Brain microvascular endothelial cell (primary cell): Measurements from ENCODE around the gene LTK.
A peak's percentile ranks its signal among the peaks of the same experiment; 100 is the strongest.
"Not testable (repeated sequence)": the region's sequence is repeated elsewhere in the genome, so short reads cannot be mapped to it uniquely, and the experiment has no call there.

Experiments
- DNase-seq: peaks from one replicate; pipeline ENCODE4 v3.0.0-alpha.2; 2020
- H3K27ac ChIP-seq: fragments of 250-450 bp; sonication (Bioruptor Pico); 2 replicates; pipeline ENCODE4 v1.5.1; 2020; ENCODE audit warnings: mild to moderate bottlenecking, moderate library complexity
- H3K27me3 ChIP-seq: fragments of 250-450 bp; sonication (Bioruptor Pico); replicated peaks from 2 replicates; pipeline ENCODE4 v1.5.1; 2020; ENCODE audit warnings: mild to moderate bottlenecking
- H3K36me3 ChIP-seq: fragments of 250-450 bp; sonication (Bioruptor Pico); replicated peaks from 2 replicates; pipeline ENCODE4 v1.5.1; 2020; ENCODE audit warnings: mild to moderate bottlenecking
- H3K4me3 ChIP-seq: 2 replicates; pipeline ENCODE4 v1.5.1; 2011; ENCODE audit warnings: low read depth, mild to moderate bottlenecking, control low read depth, low read length, moderate library complexity
- CTCF ChIP-seq: IDR thresholded peaks from 2 replicates; pipeline ENCODE4 v1.5.1; 2011; ENCODE audit warnings: low read depth, mild to moderate bottlenecking, moderate library complexity, low read length, control low read depth, inconsistent platforms; ENCODE audit errors: missing control alignments
- in situ Hi-C: cut with HindIII; loops from 2 replicates; pipeline ENCODE4 v1.10.0; 2017; ENCODE audit warnings: low sequenced_read_pairs, low pct_ligation_motif_present

The LTK gene

GRCh38 chr15:41474436-41474835, 39.2 kb downstream of the LTK start:
- TF ChIP-seq CTCF = no peak
- in situ Hi-C loops = no loop called here
- Histone ChIP-seq H3K36me3 (peaks cover 71% of the 10 kb centered on the region), H3K4me3 (no peak overlapping the region), H3K27me3 (no peaks in the 10 kb centered on the region), H3K27ac (no peak overlapping the region)
- no peak for DNase-seq

- H3K4me3 ChIP-seq = no peak overlapping the region
- no peak for TF ChIP-seq CTCF
- in situ Hi-C loops = no loop called here
- DNase-seq = no peak
- H3K36me3 ChIP-seq = peaks cover 64% of the 10 kb centered on the region
- H3K27ac ChIP-seq = no peak overlapping the region
- no peaks in the 10 kb centered on the region for H3K27me3 ChIP-seq
Observed at GRCh38 chr15:41473418-41473817, 40.2 kb downstream of the LTK start.

GRCh38 chr15:41469644-41470043, 44.0 kb downstream of the LTK start:
- H3K36me3 ChIP-seq = peaks cover 39% of the 10 kb centered on the region
- H3K27ac ChIP-seq, H3K4me3 ChIP-seq, H3K27me3 ChIP-seq, in situ Hi-C loops, DNase-seq: not testable (repeated sequence)

- no peak for DNase-seq
- in situ Hi-C loops = no loop called here
- H3K36me3 ChIP-seq = peaks cover 25% of the 10 kb centered on the region
- TF ChIP-seq CTCF = no peak
- H3K27me3 ChIP-seq = no peaks in the 10 kb centered on the region
- no peak overlapping the region for H3K27ac ChIP-seq
- H3K4me3 ChIP-seq = no peak overlapping the region
Observed at GRCh38 chr15:41466711-41467110, 46.9 kb downstream of the LTK start.

GRCh38 chr15:41465822-41466421, 47.7 kb downstream of the LTK start:
- H3K4me3 ChIP-seq = no peak overlapping the region
- peak; percentile 36 for DNase-seq
- H3K27ac ChIP-seq = no peak overlapping the region
- in situ Hi-C loops = no loop called here
- peak; percentile 89 for TF ChIP-seq CTCF
- H3K27me3 ChIP-seq = no peaks in the 10 kb centered on the region
- peaks cover 18% of the 10 kb centered on the region for H3K36me3 ChIP-seq

- H3K27me3 ChIP-seq = no peaks in the 10 kb centered on the region
- H3K4me3 ChIP-seq = no peak overlapping the region
- no peak for TF ChIP-seq CTCF
- H3K27ac ChIP-seq = no peak overlapping the region
- H3K36me3 ChIP-seq = peaks cover 16% of the 10 kb centered on the region
- in situ Hi-C loops = no loop called here
- DNase-seq = no peak
Observed at GRCh38 chr15:41464889-41465580, 48.6 kb downstream of the LTK start.
